Measurements from ENCODE around the gene SLC13A5. TPM values are rescaled to one million over a fixed set of nuclear protein-coding genes. Genes with fewer than 3 reads are reported as not detected.

SLC13A5 gene
- total and polyA plus RNA-seq, 2 donors (not counting 1 experiment from before 2014, with no cell fraction given) = not detected

GRCh38 chr17:6661464-6661848 lies 51.7 kb downstream of the SLC13A5 start:
- no CpG with 5 or more reads among the region's 2 CpGs for WGBS (ENCODE audit: insufficient coverage)
- Histone ChIP-seq H3K36me3 (replicated peaks in 1 of 2; ENCODE audit: control extremely low read depth in 1 of 2, control insufficient read depth in 1 of 2, extremely low read depth in 1 of 2, insufficient read depth in 2 of 2, low read length in 1 of 2) (peaks cover 0 to 11% of the 10 kb centered on the region in 2 experiments), H3K79me2 (ENCODE audit: control insufficient read depth, insufficient read depth, low read length) (peaks cover 33% of the 10 kb centered on the region), H3K4me1 (ENCODE audit: control insufficient read depth in 2 of 2, insufficient read depth in 2 of 2, low read length in 2 of 2) (peaks cover 41 to 64% of the 10 kb centered on the region in 2 donors), H3K27me3 (replicated peaks in 1 of 4; ENCODE audit: control extremely low read depth in 1 of 4, control insufficient read depth in 3 of 4, insufficient read depth in 4 of 4, low read length in 3 of 4) (no peaks in the 10 kb centered on the region), H3K27ac (ENCODE audit: low read length in 2 of 2) (no peak overlapping the region), H3K9me3 (ENCODE audit: control extremely low read depth in 1 of 3, control insufficient read depth in 2 of 3, insufficient read depth in 1 of 3, low read length in 2 of 3) (peaks cover 0 to 4% (median 0%) of the 10 kb centered on the region in 3 donors), H3K4me3 (ENCODE audit: control extremely low read depth in 1 of 5, extremely low read depth in 1 of 5, insufficient read depth in 1 of 5, low read depth in 2 of 5, low read length in 4 of 5) (peak overlapping the region in 4 of 5 experiments; percentile 18 to 54 (median 40)), H3K4me2 (replicated peaks; ENCODE audit: low read depth, low read length, poor library complexity, severe bottlenecking) (peak overlapping the region; percentile 78), H2AFZ (ENCODE audit: insufficient read depth, low read depth, low read length, poor library complexity, severe bottlenecking) (peak overlapping the region; percentile 26), H3K9ac (ENCODE audit: low read length) (peak overlapping the region; percentile 43), H4K20me1 (ENCODE audit: control insufficient read depth, insufficient read depth, low read length, poor library complexity, severe bottlenecking) (peaks cover 4% of the 10 kb centered on the region)
- DNase-seq (no peak), ATAC-seq (ENCODE audit: low read depth) (no peak)
- Mint-ChIP-seq H3K4me3 (peak overlapping the region; percentile 73), H3K27me3 (no peaks in the 10 kb centered on the region), H3K4me1 (peaks cover 59% of the 10 kb centered on the region), H3K27ac (peak overlapping the region; percentile 84), H3K9me3 (ENCODE audit: insufficient read depth) (no peaks in the 10 kb centered on the region)
- TF ChIP-seq EZH2 (IDR thresholded peaks at IDR 0.05; ENCODE audit: borderline replicate concordance, insufficient read depth, low read depth, low read length, poor library complexity, severe bottlenecking) (no peak), CTCF (IDR thresholded peaks at IDR 0.05) (no peak)
- ChIA-PET CTCF (interaction anchor here (0.5 to 2.0 kb wide), 5 partner anchors 8 to 1073 kb away, joined by 3 to 7 read pairs (median 5); partner anchors contain the start of genes C17orf100 and MED31), POLR2A (interaction anchor here (0.9 to 3.3 kb wide), 2 partner anchors 11 to 21 kb away, joined by 3 to 17 read pairs; partner anchors contain the start of genes C17orf100, KIAA0753, MED31 and TXNDC17)
- intact Hi-C loops (cut with micrococcal nuclease) = no loop called here

- peaks cover 29% of the 10 kb centered on the region for H3K79me2 ChIP-seq (ENCODE audit: control insufficient read depth, insufficient read depth, low read length)
- ChIA-PET CTCF (interaction anchor here (0.9 to 2.0 kb wide), 4 partner anchors 9 to 1072 kb away, joined by 3 to 7 read pairs (median 6); partner anchors contain the start of genes C17orf100 and MED31), POLR2A (interaction anchor here (0.9 to 3.3 kb wide), 2 partner anchors 10 to 21 kb away, joined by 3 to 17 read pairs; partner anchors contain the start of genes C17orf100, KIAA0753, MED31 and TXNDC17)
- peaks cover 0 to 9% of the 10 kb centered on the region in 2 experiments for H3K36me3 ChIP-seq (replicated peaks in 1 of 2; ENCODE audit: control extremely low read depth in 1 of 2, control insufficient read depth in 1 of 2, extremely low read depth in 1 of 2, insufficient read depth in 2 of 2, low read length in 1 of 2)
- H3K27ac Mint-ChIP-seq = peak overlapping the region; percentile 84
- peaks cover 41 to 61% of the 10 kb centered on the region in 2 donors for H3K4me1 ChIP-seq (ENCODE audit: control insufficient read depth in 2 of 2, insufficient read depth in 2 of 2, low read length in 2 of 2)
- peak overlapping the region; percentile 27 for H2AFZ ChIP-seq (ENCODE audit: insufficient read depth, low read depth, low read length, poor library complexity, severe bottlenecking)
- peak; percentile 70 for ATAC-seq (ENCODE audit: low read depth)
- peak overlapping the region; percentile 73 for H3K4me3 Mint-ChIP-seq
- H3K9me3 Mint-ChIP-seq (ENCODE audit: insufficient read depth) = no peaks in the 10 kb centered on the region
- H3K4me2 ChIP-seq (replicated peaks; ENCODE audit: low read depth, low read length, poor library complexity, severe bottlenecking) = peak overlapping the region; percentile 78
- H3K4me1 Mint-ChIP-seq = peaks cover 58% of the 10 kb centered on the region
- no peak for TF ChIP-seq CTCF (IDR thresholded peaks at IDR 0.05)
- no peak for TF ChIP-seq EZH2 (IDR thresholded peaks at IDR 0.05; ENCODE audit: borderline replicate concordance, insufficient read depth, low read depth, low read length, poor library complexity, severe bottlenecking)
- H3K4me3 ChIP-seq (ENCODE audit: control extremely low read depth in 1 of 5, extremely low read depth in 1 of 5, insufficient read depth in 1 of 5, low read depth in 2 of 5, low read length in 4 of 5) = peak overlapping the region in 4 of 5 experiments; percentile 18 to 54 (median 40)
- intact Hi-C loops (cut with micrococcal nuclease) = no loop called here
- peak overlapping the region; percentile 43 for H3K9ac ChIP-seq (ENCODE audit: low read length)
- no peaks in the 10 kb centered on the region for H3K27me3 Mint-ChIP-seq
- H4K20me1 ChIP-seq (ENCODE audit: control insufficient read depth, insufficient read depth, low read length, poor library complexity, severe bottlenecking) = no peaks in the 10 kb centered on the region
- no peaks in the 10 kb centered on the region for H3K27me3 ChIP-seq (replicated peaks in 1 of 4; ENCODE audit: control extremely low read depth in 1 of 4, control insufficient read depth in 3 of 4, insufficient read depth in 4 of 4, low read length in 3 of 4)
- peak; percentile 78 for DNase-seq
- peak overlapping the region; percentile 31 to 76 for H3K27ac ChIP-seq (ENCODE audit: low read length in 2 of 2)
- H3K9me3 ChIP-seq (ENCODE audit: control extremely low read depth in 1 of 3, control insufficient read depth in 2 of 3, insufficient read depth in 1 of 3, low read length in 2 of 3) = peaks cover 0 to 4% (median 0%) of the 10 kb centered on the region in 3 donors
- 0% methylated on average over 8 of the region's 11 CpGs for WGBS (ENCODE audit: insufficient coverage)
Observed at GRCh38 chr17:6660805-6661463, 52.2 kb downstream of the SLC13A5 start.

All from B cell (primary cell).